ENCODE results near the gene PAH.

GRCh38 chr12:102811110-102811737 lies 105.8 kb downstream of the PAH start:
- TF ChIP-seq POLR2A (IDR thresholded peaks at IDR 0.05) = no peak
- TF ChIP-seq, protein P1, sequence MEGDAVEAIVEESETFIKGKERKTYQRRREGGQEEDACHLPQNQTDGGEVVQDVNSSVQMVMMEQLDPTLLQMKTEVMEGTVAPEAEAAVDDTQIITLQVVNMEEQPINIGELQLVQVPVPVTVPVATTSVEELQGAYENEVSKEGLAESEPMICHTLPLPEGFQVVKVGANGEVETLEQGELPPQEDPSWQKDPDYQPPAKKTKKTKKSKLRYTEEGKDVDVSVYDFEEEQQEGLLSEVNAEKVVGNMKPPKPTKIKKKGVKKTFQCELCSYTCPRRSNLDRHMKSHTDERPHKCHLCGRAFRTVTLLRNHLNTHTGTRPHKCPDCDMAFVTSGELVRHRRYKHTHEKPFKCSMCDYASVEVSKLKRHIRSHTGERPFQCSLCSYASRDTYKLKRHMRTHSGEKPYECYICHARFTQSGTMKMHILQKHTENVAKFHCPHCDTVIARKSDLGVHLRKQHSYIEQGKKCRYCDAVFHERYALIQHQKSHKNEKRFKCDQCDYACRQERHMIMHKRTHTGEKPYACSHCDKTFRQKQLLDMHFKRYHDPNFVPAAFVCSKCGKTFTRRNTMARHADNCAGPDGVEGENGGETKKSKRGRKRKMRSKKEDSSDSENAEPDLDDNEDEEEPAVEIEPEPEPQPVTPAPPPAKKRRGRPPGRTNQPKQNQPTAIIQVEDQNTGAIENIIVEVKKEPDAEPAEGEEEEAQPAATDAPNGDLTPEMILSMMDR (IDR thresholded peaks at IDR 0.05) = peak in 6 of 7 experiments; percentile 23 to 45 (median 31)

Measured in body of pancreas (tissue), 4 donors.